Testis (tissue), 2 donors: ENCODE measurements around the gene JMJD6.

ENCODE experiments used
- CTCF ChIP-seq, 3 experiments: fragments of 450-650 bp in 2 of 3; fragments of 200-600 bp in 1 of 3; sonication (generic) in 1 of 3; IDR thresholded peaks; one replicate each; pipeline ENCODE4 v1.5.1; 2016 to 2019; ENCODE audit warnings: antibody characterized with exemption in 3 of 3, mild to moderate bottlenecking in 2 of 3, moderate library complexity in 1 of 3
- POLR2A ChIP-seq: fragments of 450-650 bp; IDR thresholded peaks from one replicate; pipeline ENCODE4 v1.6.1; 2017; ENCODE audit warnings: antibody characterized with exemption, mild to moderate bottlenecking, moderate library complexity

- TF ChIP-seq CTCF (IDR thresholded peaks at IDR 0.05) (peak; percentile 82 to 94 (median 83)), POLR2A (no peak)
These were observed 11.4 kb downstream of the JMJD6 start for GRCh38 chr17:76714822-76715495.
